ENCODE data around the gene GPR78.

GPR78 gene

GRCh38 chr4:8559011-8559410, 21.2 kb upstream of the GPR78 start:
- TF ChIP-seq, protein P1, sequence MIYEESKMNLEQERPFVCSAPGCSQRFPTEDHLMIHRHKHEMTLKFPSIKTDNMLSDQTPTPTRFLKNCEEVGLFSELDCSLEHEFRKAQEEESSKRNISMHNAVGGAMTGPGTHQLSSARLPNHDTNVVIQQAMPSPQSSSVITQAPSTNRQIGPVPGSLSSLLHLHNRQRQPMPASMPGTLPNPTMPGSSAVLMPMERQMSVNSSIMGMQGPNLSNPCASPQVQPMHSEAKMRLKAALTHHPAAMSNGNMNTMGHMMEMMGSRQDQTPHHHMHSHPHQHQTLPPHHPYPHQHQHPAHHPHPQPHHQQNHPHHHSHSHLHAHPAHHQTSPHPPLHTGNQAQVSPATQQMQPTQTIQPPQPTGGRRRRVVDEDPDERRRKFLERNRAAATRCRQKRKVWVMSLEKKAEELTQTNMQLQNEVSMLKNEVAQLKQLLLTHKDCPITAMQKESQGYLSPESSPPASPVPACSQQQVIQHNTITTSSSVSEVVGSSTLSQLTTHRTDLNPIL (CRISPR knock-in tag; IDR thresholded peaks at IDR 0.05; ENCODE audit: low read depth) = no peak
- TF ChIP-seq ZNF565 (CRISPR knock-in tag; conservative IDR thresholded peaks at IDR 0.05; ENCODE audit: low read depth) (no peak), POU6F1 (CRISPR knock-in tag; IDR thresholded peaks at IDR 0.05; ENCODE audit: borderline replicate concordance, low read depth) (no peak), SNAI2 (CRISPR knock-in tag; IDR thresholded peaks at IDR 0.05) (no peak), ZNF8 (CRISPR knock-in tag; IDR thresholded peaks at IDR 0.05) (no peak), TOX (CRISPR knock-in tag; IDR thresholded peaks at IDR 0.05; ENCODE audit: borderline replicate concordance) (no peak), GLIS3 (CRISPR knock-in tag; IDR thresholded peaks at IDR 0.05) (no peak), PATZ1 (CRISPR knock-in tag; IDR thresholded peaks at IDR 0.05; ENCODE audit: borderline replicate concordance) (no peak), ZFP30 (CRISPR knock-in tag; IDR thresholded peaks at IDR 0.05) (no peak)
- ATAC-seq = no peak

DNA sequence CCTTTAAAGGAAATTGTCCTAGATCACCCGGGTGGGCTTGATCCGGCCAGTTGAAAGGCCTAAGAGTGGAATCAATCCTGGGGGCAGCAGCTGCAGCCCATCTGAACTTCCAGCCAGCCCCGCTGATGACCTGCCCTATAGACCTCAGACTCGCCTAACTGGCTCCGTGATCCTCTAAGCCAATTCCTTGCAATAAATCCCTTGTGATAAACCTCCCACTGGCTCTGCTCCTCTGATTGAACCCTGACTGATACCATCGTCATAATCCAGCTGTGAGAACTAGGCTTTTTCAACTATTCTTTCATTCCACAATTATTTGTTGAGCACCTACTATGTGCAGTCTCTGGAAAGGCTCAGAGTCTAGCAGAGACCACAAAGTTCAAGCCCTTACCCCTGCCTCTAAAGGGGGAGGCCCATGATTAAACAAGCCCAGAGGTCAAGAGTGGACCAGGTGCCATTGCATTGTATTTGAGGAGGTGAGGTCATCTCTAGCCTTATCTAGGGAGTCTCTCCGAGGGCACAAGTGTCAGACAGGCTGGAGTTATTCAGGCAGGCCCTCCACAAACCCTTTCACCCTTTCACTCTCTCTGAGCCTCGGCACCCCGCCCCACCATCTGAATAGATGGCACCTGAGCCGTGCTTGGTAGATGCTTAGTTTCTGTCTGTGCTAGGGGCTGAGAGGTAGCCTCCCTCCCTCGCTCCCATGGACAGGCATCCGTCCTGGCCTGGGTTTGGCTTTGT, 20.5 kb upstream of the GPR78 start:
- TF ChIP-seq ZNF70 (CRISPR knock-in tag; IDR thresholded peaks at IDR 0.05) (no peak), ZC3H10 (CRISPR knock-in tag; IDR thresholded peaks at IDR 0.05) (no peak), ZFP30 (CRISPR knock-in tag; IDR thresholded peaks at IDR 0.05) (no peak), BACH2 (CRISPR knock-in tag; IDR thresholded peaks at IDR 0.05; ENCODE audit: borderline replicate concordance) (no peak), RARB (CRISPR knock-in tag; IDR thresholded peaks at IDR 0.05) (no peak), PATZ1 (CRISPR knock-in tag; IDR thresholded peaks at IDR 0.05; ENCODE audit: borderline replicate concordance) (no peak), ARNTL (CRISPR knock-in tag; IDR thresholded peaks at IDR 0.05; ENCODE audit: borderline replicate concordance, low read depth) (no peak), ZFP3 (CRISPR knock-in tag; IDR thresholded peaks at IDR 0.05) (no peak), TCF4 (CRISPR knock-in tag; IDR thresholded peaks at IDR 0.05; ENCODE audit: borderline replicate concordance) (no peak)
- TF ChIP-seq, protein P1 (CRISPR knock-in tag; IDR thresholded peaks at IDR 0.05; ENCODE audit: low read depth) = no peak
- no peak for ATAC-seq

DNA sequence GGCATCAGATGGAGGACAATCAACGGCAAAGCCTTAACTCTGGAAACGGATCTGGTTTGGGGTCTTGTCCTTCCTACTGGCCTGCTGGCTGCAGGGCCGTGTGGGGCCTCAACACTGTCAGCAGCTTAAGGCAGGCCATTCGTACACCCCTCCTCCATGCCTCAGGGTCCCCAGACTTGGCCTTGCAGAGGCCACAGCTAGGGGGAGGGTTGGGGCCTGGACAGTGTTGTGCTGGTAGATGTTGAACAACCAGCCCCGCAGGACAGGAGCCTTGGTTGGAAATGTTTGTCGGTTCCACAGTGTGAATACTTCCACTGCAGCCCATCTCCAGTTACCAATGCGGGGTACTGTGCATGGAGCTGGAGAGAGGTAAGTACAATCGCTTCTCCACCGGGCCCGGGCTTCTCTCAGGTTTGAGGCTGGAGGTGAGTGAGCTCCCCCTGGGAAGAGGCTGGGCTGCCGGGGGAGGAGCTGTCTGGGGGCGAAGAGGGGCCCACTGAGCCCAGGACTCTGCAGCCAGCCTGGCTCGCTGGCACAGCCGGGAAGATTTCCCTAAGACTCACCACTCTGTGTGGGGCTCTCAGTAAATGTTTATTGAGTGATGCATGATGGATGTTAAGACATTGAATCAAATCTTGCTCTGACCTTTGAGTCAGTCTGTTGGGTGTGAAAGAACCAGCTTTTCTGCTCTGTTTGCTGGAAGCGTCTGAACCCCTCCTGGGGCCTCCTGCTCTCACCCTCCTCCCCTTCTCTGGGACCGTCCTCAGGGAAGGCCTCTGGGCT, 19.7 kb upstream of the GPR78 start:
- TF ChIP-seq TCF4 (CRISPR knock-in tag; IDR thresholded peaks at IDR 0.05; ENCODE audit: borderline replicate concordance) (no peak), ZC3H10 (CRISPR knock-in tag; IDR thresholded peaks at IDR 0.05) (no peak), OSR1 (CRISPR knock-in tag; IDR thresholded peaks at IDR 0.05) (no peak), GLIS3 (CRISPR knock-in tag; IDR thresholded peaks at IDR 0.05) (no peak), ZFP3 (CRISPR knock-in tag; IDR thresholded peaks at IDR 0.05) (no peak), PATZ1 (CRISPR knock-in tag; IDR thresholded peaks at IDR 0.05; ENCODE audit: borderline replicate concordance) (no peak), ESRRG (CRISPR knock-in tag; IDR thresholded peaks at IDR 0.05) (no peak), TOX (CRISPR knock-in tag; IDR thresholded peaks at IDR 0.05; ENCODE audit: borderline replicate concordance) (no peak), CSDC2 (CRISPR knock-in tag; IDR thresholded peaks at IDR 0.05) (no peak), TSHZ2 (CRISPR knock-in tag; IDR thresholded peaks at IDR 0.05) (no peak), RARB (CRISPR knock-in tag; IDR thresholded peaks at IDR 0.05) (no peak)
- TF ChIP-seq, protein P1 (CRISPR knock-in tag; IDR thresholded peaks at IDR 0.05; ENCODE audit: low read depth) = no peak
- ATAC-seq = no peak
